Measurements from ENCODE around the gene PLEK2.
A peak's percentile ranks its signal among the peaks of the same experiment; 100 is the strongest.

The PLEK2 gene

GRCh38 chr14:67385120-67385519 lies 26.8 kb downstream of the PLEK2 start:
- no peak overlapping the region for H3K27ac ChIP-seq (ENCODE audit: low read depth, low read length)

DNA sequence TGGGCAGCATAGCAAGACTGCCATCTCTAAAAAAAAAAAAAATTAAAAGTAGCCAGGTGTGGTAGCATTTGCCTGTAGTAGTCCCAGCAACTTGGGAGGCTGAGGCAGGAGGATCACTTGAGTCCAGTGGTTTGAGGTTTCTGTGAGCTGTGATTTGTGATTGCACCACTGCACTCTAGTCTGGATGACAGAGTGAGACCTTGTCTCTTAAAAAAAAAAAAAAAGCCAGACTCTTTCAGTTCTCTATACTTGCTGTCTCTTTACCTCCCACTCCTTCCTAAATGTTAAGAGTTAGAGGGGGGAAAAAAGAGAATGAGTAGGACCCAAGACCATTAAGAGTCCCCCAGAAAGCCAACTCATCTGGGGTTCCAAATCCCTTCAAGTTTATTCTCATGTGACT lies 34.0 kb downstream of the PLEK2 start:
- peaks cover 27% of the 10 kb centered on the region for H3K79me2 ChIP-seq (ENCODE audit: control insufficient read depth, insufficient read depth, low read length, unreplicated experiment)
- H3K4me3 ChIP-seq (ENCODE audit: low read depth, low read length) = no peak overlapping the region
- H2AFZ ChIP-seq (ENCODE audit: low read length, unreplicated experiment) = no peak overlapping the region
- H3K27me3 ChIP-seq (ENCODE audit: insufficient read depth, low read length) = no peaks in the 10 kb centered on the region
- no peak overlapping the region for H3K27ac ChIP-seq (ENCODE audit: low read depth, low read length)
- H3K4me1 ChIP-seq (ENCODE audit: control insufficient read depth, insufficient read depth, low read length, unreplicated experiment) = no peaks in the 10 kb centered on the region
- peaks cover 65% of the 10 kb centered on the region for H3K36me3 ChIP-seq (ENCODE audit: insufficient read depth, low read length)

More at GRCh38 chr14:67385120-67385519, 26.8 kb downstream of the PLEK2 start:
- Histone ChIP-seq H2AFZ (ENCODE audit: low read length, unreplicated experiment) (no peak overlapping the region), H3K4me1 (ENCODE audit: control insufficient read depth, insufficient read depth, low read length, unreplicated experiment) (peaks cover 11% of the 10 kb centered on the region), H3K36me3 (ENCODE audit: insufficient read depth, low read length) (peaks cover 63% of the 10 kb centered on the region), H3K4me3 (ENCODE audit: low read depth, low read length) (no peak overlapping the region), H3K27me3 (ENCODE audit: insufficient read depth, low read length) (no peaks in the 10 kb centered on the region), H3K79me2 (ENCODE audit: control insufficient read depth, insufficient read depth, low read length, unreplicated experiment) (no peaks in the 10 kb centered on the region)

GRCh38 chr14:67373347-67373746 lies 38.6 kb downstream of the PLEK2 start:
- Histone ChIP-seq H3K27ac (ENCODE audit: low read depth, low read length) (no peak overlapping the region), H3K4me3 (ENCODE audit: low read depth, low read length) (no peak overlapping the region), H2AFZ (ENCODE audit: low read length, unreplicated experiment) (no peak overlapping the region), H3K36me3 (ENCODE audit: insufficient read depth, low read length) (peaks cover 58% of the 10 kb centered on the region), H3K27me3 (ENCODE audit: insufficient read depth, low read length) (no peaks in the 10 kb centered on the region), H3K79me2 (ENCODE audit: control insufficient read depth, insufficient read depth, low read length, unreplicated experiment) (peaks cover 46% of the 10 kb centered on the region), H3K4me1 (ENCODE audit: control insufficient read depth, insufficient read depth, low read length, unreplicated experiment) (peaks cover 18% of the 10 kb centered on the region)

DNA sequence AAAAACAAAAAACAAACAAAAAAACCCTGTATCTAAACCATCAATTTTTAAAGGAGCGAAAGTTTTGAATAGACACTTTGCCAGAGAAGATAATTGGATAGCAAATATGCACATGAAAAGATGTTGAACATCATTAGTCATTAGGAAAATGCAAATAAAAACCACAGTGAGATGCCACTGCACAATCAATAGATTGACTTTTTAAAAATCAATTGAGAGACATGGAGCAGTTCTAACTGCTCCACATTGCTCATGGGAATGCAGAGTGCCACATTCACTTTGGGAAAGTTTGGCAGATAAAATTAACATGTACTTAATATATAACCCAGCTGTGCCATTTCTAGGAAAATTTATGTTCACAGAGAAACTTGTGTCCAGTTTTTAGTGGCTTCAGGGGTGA lies 39.1 kb downstream of the PLEK2 start:
- Histone ChIP-seq H2AFZ (ENCODE audit: low read length, unreplicated experiment) (no peak overlapping the region), H3K4me3 (ENCODE audit: low read depth, low read length) (no peak overlapping the region), H3K27me3 (ENCODE audit: insufficient read depth, low read length) (no peaks in the 10 kb centered on the region), H3K27ac (ENCODE audit: low read depth, low read length) (no peak overlapping the region), H3K4me1 (ENCODE audit: control insufficient read depth, insufficient read depth, low read length, unreplicated experiment) (peaks cover 18% of the 10 kb centered on the region), H3K79me2 (ENCODE audit: control insufficient read depth, insufficient read depth, low read length, unreplicated experiment) (peaks cover 49% of the 10 kb centered on the region), H3K36me3 (ENCODE audit: insufficient read depth, low read length) (peaks cover 58% of the 10 kb centered on the region)

- peak overlapping the region; percentile 47; the same call in 1 of the 2 replicates for H3K27ac ChIP-seq (ENCODE audit: low read depth, low read length)
Observed at GRCh38 chr14:67371247-67372148, 40.5 kb downstream of the PLEK2 start.

DNA sequence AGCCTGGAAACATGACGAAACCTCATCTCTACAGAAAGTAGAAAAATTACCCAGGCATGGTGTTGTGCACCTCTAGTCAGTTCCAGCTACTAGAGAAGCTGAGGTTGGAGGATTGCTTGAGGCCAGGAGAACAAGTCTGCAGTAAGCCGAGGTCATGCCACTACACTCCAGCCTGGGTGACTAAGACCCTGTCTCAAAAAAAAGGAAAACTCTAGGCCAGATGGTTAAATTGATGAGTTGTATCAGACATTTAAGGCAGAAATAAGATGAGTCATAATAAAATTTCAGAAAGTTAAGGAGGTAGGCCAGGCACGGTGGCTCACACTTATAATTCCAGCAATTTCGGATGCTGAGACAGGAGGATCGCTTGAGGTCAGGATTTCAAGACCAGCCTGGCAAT lies 41.1 kb downstream of the PLEK2 start:
- H3K36me3 ChIP-seq (ENCODE audit: insufficient read depth, low read length) = peaks cover 52% of the 10 kb centered on the region
- H3K79me2 ChIP-seq (ENCODE audit: control insufficient read depth, insufficient read depth, low read length, unreplicated experiment) = peaks cover 63% of the 10 kb centered on the region

More at GRCh38 chr14:67371247-67372148, 40.5 kb downstream of the PLEK2 start:
- Histone ChIP-seq H2AFZ (ENCODE audit: low read length, unreplicated experiment) (no peak overlapping the region), H3K79me2 (ENCODE audit: control insufficient read depth, insufficient read depth, low read length, unreplicated experiment) (peaks cover 58% of the 10 kb centered on the region), H3K36me3 (ENCODE audit: insufficient read depth, low read length) (peaks cover 53% of the 10 kb centered on the region), H3K27me3 (ENCODE audit: insufficient read depth, low read length) (no peaks in the 10 kb centered on the region), H3K4me3 (ENCODE audit: low read depth, low read length) (no peak overlapping the region), H3K4me1 (ENCODE audit: control insufficient read depth, insufficient read depth, low read length, unreplicated experiment) (peaks cover 18% of the 10 kb centered on the region)

GRCh38 chr14:67365476-67365875 lies 46.5 kb downstream of the PLEK2 start:
- no peak overlapping the region for H3K27ac ChIP-seq (ENCODE audit: low read depth, low read length)
- H3K36me3 ChIP-seq (ENCODE audit: insufficient read depth, low read length) = peaks cover 29% of the 10 kb centered on the region
- H3K27me3 ChIP-seq (ENCODE audit: insufficient read depth, low read length) = no peaks in the 10 kb centered on the region
- peaks cover 33% of the 10 kb centered on the region for H3K4me1 ChIP-seq (ENCODE audit: control insufficient read depth, insufficient read depth, low read length, unreplicated experiment)
- no peak overlapping the region for H3K4me3 ChIP-seq (ENCODE audit: low read depth, low read length)
- H3K79me2 ChIP-seq (ENCODE audit: control insufficient read depth, insufficient read depth, low read length, unreplicated experiment) = peaks cover 75% of the 10 kb centered on the region
- H2AFZ ChIP-seq (ENCODE audit: low read length, unreplicated experiment) = no peak overlapping the region

More for the DNA sequence above, 41.1 kb downstream of the PLEK2 start:
- Histone ChIP-seq H2AFZ (ENCODE audit: low read length, unreplicated experiment) (no peak overlapping the region), H3K27ac (ENCODE audit: low read depth, low read length) (peak overlapping the region; percentile 47; the same call in 1 of the 2 replicates), H3K27me3 (ENCODE audit: insufficient read depth, low read length) (no peaks in the 10 kb centered on the region), H3K4me1 (ENCODE audit: control insufficient read depth, insufficient read depth, low read length, unreplicated experiment) (peaks cover 18% of the 10 kb centered on the region), H3K4me3 (ENCODE audit: low read depth, low read length) (no peak overlapping the region)

GRCh38 chr14:67360470-67361206 lies 51.3 kb downstream of the PLEK2 start:
- H3K79me2 ChIP-seq (ENCODE audit: control insufficient read depth, insufficient read depth, low read length, unreplicated experiment) = peaks cover 92% of the 10 kb centered on the region
- H3K4me1 ChIP-seq (ENCODE audit: control insufficient read depth, insufficient read depth, low read length, unreplicated experiment) = peaks cover 51% of the 10 kb centered on the region
- H3K27me3 ChIP-seq (ENCODE audit: insufficient read depth, low read length) = no peaks in the 10 kb centered on the region
- peak overlapping the region; percentile 97 for H3K27ac ChIP-seq (ENCODE audit: low read depth, low read length)
- peaks cover 7% of the 10 kb centered on the region for H3K36me3 ChIP-seq (ENCODE audit: insufficient read depth, low read length)
- H3K4me3 ChIP-seq (ENCODE audit: low read depth, low read length) = peak overlapping the region; percentile 95
- H2AFZ ChIP-seq (ENCODE audit: low read length, unreplicated experiment) = peak overlapping the region; percentile 48

DNA sequence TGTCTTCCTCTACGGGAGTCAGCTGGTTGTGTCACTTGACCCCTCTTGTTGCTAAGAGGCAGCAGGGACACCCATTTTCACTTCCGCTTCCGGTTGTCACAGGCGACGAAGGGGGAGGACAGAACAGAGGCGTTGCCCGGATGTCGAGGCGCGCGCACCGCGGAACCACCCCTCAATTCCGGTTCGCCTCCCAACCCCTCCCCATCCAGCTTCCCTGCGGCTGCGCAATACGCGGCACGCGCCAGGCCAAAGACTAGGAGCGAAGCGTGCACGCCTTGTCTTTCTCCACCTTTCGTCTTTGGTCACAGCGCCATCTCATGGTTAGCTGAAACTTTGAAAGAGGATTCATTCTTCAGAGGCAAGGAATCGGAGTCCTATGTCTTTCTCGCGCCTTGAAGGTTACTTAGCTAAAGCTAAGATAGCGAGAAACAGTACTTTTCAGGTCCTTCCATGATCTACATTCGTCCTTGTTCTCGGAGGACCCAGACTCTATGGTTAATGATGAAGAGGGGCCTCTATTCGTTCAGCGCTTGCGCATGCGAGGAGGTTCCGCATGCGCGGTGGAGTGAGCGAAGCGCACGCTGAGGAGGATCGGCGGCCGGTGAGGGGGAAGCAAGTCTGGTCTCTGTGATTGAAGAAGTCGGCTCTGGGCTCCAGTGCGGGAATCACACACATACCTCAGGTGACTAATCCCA lies 52.0 kb downstream of the PLEK2 start, which contains the start of the genes ATP6V1D and EIF2S1:
TSS of gene ATP6V1D (minus strand) at position 30 of the 695 bp plus-strand sequence. CDS start 106 bp downstream, outside the sequence.
TSS of gene EIF2S1 (plus strand) at position 554 of the 695 bp plus-strand sequence. CDS start 4,440 bp downstream, outside the sequence.
- Histone ChIP-seq H3K27ac (ENCODE audit: low read depth, low read length) (peak within 1 kb of the TSS; percentile 97), H2AFZ (ENCODE audit: low read length, unreplicated experiment) (peak within 1 kb of the TSS; percentile 98), H3K79me2 (ENCODE audit: control insufficient read depth, insufficient read depth, low read length, unreplicated experiment) (peaks cover 92% of the 10 kb centered on the region), H3K27me3 (ENCODE audit: insufficient read depth, low read length) (no peaks in the 10 kb centered on the region), H3K4me3 (ENCODE audit: low read depth, low read length) (peak within 1 kb of the TSS; percentile 95), H3K36me3 (ENCODE audit: insufficient read depth, low read length) (peaks cover under 1% of the 10 kb centered on the region; the same call in 1 of the 2 replicates), H3K4me1 (ENCODE audit: control insufficient read depth, insufficient read depth, low read length, unreplicated experiment) (peaks cover 46% of the 10 kb centered on the region)
